Effector CD8-positive, alpha-beta T cell (primary cell): ENCODE data around the gene EML6.

Source experiments
- DNase-seq: peaks from one replicate; lab custom pipeline; 2025; lab: John Stamatoyannopoulos, UW

Gene EML6

DNA sequence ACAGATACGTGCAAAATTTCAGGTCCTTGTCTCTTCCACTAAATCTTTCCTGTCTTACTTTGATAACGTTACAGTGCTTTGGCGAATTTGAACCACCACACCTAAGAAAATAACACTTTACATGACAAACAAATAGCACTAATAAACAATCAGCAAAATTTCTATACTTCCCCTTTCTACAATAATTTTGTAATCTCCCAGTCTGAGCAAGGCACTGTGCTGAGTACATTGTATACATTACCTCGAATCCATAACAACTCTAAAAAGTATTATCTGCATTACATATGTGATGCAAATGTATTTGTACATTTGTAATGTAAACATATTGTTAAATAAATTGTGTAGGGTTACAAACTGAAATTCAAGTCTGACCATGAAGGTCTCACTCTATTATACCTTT lies 276.9 kb downstream of the EML6 start:
- no peak for DNase-seq

DNA sequence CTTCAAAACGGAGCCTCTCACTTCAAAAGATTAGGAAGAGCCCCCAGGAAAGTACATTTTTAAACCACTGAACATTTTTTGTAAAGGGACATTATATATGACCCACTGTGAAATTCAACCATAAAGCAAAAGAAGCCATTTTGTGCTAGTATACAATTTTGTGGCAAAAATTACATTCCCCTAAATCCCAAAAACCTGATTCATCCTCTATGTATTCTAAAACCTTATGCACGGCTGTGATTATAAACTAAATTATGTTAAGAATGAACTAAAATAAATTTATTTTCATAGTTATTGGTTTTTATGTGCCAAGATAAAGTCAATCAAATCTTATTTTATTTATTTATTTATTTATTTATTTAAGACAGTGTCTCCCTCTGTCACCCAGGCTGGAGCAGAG lies 278.3 kb downstream of the EML6 start:
- DNase-seq: no peak

DNA sequence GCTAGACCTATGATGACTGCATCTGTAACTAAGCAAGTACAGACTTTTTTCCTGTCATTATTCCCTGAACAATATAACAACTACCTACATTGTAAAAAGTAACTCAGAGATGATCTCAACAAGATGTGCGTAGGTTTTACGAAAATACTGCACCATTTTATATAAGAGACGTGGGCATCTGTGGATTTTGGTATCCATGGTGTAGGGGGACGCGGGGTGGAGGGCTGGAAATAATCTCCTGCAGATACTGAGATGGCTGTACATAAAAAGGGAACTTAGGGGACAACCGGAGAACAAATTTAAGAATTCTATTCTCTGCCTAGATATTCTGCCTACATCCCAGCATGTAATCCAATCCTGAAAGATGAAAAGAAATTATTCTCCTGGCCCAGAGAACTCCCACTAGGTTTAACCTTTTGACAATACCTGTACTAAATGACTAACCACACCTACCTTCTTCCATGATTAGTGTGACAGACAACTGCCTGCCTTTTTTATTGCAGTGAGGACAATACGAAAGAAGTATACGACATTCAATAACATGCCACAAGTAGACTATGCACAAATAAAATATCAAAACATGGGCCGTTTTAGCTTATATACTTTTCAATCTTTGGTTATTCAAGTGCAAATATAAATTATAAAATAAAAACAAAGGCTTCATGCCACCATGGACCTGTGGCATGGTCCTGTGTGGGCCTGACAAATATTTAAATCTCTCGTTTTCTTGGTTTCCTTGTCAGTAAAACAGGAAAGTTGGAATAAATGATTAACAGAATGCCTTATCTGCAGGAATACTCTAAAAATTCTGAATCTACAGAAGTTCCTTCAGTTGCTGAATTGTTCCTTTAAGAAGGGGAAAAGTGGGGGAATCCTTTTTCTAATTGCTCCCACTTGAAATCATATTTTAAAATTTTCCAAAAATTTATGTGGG lies 280.5 kb downstream of the EML6 start:
- DNase-seq: no peak

DNA sequence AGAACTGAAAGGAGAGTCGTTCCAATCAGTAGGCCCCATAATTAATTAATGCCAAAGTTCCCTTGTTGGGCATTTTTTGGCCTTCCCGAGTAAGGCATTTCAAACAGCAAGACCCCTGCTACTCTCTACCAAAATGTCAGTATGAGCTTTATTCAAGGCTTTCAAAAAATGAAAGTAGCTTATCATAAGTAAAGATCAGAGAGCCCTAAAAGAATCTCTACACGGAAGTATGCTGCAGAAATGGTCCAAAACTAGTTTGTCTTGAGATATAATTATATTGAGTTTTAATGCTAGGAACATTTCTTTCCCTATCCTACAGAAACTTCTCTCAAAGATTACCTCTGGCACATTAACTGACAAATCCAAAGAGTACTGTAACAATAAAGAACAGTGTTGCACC lies 282.8 kb downstream of the EML6 start:
- DNase-seq: no peak

DNA sequence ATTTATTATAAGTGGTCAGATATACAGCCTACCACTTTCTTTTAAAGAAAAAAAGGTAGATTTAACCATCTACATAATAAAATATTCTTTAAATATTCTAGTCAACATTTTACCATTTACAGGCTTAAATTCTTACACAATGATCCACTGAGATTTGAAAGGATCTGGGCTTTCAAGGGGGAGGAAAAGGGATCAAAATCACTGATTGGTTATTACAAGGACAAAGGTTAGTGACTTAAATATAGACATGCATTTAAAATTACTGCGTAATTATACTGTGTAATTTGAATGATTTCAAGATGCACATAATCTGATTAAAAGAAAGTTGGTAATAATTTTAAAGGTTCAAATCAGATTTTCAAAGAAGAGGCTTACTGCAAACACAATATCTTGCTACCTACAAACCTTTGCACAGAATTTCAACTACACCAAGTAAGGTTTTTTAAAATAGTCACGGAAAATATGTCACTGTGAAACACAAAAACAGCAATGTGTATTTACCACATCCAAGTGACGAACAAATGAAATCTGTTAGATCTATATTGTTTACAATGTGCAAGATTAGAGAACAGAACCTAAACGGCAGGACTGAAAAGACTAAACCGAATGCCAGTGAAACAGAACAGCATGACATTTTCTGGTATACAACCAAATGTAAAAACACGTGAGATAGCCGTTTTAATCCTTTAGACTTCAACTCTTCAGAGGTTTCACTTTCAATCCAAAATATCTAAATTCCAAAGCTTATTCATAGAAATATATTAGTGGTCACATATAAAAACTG lies 286.0 kb downstream of the EML6 start:
- no peak for DNase-seq

DNA sequence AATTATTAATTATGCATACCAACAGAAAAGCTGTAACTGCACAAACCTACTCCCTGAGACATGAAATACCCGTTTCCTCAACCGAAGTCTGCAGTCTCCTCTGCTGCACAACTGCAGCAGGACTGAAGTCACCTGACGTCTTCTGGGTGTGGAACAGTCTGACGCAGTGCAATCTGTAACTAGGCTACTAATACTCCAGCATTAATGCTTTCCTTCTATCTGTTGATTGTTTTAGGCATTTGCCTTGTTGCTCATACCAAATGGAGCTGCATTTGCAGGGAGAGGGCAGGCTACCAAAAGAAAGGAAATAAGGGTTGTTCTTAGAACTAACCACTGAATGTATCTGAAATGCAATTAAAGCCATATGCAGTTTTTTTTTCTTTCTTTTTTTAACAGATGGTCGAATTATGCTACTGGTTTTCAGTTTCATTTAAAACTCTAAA lies 286.7 kb downstream of the EML6 start:
- DNase-seq: no peak

DNA sequence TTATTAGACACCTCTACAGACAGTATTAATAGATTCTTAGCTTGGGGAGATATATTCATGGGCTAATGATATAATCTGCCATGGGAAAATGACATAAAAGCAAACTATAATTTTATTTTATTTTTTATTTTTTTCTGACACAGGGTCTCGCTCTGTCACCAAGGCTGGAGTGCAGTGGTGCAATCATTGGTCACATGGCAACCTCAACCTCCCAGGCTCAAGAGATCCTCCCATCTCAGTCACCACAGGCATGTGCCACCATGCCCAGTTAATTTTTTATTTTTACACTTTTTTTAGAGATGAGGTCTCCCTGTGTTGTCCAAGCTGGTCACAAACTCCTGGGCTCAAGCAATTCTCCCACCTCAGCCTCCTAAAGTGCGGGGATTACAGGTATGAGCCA lies 287.5 kb downstream of the EML6 start:
- no peak for DNase-seq

DNA sequence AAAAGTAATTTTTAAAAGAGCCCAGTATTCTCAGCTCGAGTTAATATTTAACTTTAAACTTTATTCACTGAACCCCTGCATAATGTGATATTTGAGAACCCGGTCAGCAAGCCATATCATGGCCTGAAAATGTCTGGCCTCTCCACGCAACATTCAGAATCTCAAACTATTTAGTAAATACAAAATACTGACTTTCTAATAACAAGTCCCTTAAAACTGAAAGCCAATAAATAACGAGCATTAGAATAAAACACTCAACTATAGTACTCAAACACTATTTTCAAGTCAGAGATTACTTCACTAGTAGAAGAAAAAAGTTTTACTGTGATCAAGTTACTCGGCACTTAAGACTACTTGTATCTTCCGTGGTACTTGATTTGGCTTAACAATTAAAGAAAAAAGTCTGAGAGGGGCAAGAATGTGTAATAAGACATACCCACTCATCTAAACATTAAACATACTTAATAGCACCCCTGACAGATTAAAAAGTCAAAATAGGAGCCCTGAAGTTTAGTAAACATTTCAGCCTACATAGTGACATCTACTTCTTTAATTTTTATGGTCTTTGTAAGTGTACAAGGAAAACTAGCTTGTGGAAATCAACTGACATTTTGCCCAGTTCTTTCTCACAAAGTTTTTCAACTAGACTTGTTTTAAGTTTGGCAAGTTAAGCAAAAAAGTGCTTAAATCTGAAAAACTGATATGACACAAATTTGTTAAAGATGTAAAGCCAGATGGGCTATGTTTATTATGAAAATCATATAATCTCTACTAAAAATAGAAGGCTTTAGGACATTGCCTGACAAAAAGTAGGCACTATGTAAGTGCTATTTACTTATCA lies 288.6 kb downstream of the EML6 start:
- no peak for DNase-seq

DNA sequence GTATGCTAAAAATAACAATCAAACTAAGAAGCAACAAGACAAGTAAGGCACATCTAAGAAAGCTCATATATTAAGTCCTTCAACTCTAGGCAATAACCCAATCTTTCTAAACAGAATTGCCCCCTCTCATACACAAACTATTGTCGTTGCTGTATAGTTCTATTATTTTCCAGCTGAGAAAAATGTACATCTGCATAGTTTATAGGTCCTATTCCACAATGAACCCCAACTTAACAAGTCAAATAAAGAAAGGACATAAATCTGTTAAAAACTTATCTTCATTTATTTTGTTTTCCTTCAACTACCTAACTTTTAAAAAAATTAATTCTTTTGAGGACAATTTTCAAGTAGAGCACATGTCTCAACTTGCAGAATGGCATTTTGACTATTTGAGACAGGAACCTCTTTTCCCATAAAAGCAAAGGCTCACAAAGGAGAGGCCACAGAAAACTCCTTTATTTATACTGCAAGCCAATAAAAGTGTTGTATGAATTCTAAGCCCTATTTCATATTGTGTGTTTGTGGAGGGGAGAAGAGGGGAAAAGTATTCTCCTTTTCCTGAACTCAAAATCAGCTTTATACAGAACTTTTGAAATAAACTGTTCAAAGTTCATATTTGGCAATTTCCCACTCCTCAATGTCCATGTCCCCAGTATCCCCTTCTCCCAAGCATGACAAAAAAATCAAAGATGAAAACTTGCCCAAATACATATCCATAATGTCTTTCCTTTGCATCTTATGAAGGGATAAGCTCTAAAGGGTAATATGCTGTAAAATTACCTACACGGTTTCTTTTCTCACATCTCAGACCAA lies 289.4 kb downstream of the EML6 start:
- no peak for DNase-seq

DNA sequence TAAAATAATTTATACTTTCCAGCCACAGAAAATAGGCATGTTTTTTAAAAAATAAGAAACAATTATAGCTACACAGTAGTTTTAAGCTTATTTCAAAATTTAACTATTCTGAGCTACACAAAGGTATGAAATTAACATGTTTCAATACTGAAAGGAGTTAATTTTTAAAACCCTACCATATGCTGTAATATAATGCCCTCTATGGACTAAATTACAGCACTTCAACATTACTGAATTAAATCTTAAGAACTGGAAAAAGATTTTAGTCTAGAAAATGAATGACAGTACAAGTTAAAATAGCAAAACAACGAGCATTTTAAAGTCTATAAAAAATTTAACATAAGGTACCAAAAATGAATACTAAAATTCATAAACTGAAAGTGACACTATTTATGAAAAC lies 290.5 kb downstream of the EML6 start:
- DNase-seq: no peak

DNA sequence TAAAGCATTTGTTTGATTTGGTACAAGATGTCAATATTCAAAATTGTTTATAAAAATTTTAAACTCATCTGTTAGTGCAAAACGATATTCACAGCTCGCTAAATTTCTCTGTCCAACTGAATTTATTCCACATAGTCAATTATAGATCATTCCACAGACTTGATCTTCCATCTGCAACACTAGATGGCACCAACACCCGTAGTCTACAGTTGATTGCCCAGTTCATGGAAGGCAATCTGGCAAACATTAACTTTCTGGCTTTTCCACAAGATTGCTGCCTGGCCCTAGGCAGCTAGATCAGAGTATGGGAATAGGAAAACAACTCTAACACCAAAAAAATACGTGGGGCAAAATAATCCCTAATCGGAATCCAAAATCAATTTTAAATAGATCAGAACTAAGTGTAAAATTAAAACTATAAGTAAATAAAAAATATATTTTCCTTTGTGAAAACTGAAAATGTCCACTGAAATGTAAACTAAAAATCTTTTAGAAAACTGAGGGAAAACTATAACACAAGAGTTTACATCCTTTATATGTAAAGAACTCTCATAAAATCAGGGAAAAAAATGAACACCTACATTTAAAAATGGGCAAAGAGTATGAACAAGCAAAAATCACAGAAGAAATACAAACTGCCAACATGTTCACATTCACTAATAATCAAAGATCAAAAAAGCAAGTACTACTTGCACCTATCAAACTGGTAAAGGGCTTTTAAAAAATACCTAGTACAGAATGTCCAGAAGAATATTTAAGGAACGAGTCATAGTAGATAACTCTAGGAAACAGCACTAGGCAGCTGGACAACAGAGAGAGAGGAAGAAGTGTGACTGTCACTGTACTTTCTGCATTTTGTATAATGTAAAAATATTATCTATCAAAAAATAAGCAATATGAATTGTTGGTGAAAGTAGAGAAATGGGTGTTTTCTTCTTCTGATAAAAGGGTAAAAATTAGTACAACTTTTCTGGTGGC lies 291.8 kb downstream of the EML6 start:
- DNase-seq: peak; percentile 8

DNA sequence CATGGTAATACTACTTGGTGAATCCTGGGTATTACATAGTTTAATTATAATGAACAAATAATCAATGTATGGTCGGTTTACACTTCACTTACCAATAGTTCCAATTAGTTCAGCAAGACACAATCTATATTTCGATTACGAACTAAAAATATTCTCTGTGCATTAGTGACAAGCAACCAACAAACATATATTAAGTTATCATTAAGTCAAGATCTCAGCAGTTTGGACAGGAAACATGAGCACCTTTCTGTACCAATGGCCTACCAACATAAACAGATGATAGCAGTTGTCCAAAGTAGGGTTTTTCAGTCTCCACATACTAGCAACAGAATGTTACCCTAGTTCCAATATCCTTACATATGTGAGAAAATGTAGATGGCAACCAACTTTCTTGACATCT lies 294.0 kb downstream of the EML6 start:
- DNase-seq: no peak

DNA sequence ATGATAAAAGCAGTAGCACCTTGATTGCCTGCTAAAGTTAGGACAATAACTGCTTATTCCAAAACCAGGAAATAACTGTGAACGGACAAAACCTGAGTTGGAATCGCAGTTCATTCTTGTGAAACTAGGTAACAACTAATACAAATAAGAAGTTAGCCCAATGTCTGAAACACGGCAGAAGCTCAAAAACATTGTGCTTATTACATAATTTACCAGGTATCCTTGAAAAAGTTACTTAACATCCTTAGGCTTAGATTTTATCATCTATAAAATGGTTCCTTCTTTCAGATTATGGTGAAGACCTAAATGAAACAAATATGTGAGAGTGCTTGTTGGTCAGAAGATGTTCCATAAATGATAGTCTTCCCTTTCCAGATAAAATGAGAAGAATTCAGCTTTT lies 294.4 kb downstream of the EML6 start:
- no peak for DNase-seq

DNA sequence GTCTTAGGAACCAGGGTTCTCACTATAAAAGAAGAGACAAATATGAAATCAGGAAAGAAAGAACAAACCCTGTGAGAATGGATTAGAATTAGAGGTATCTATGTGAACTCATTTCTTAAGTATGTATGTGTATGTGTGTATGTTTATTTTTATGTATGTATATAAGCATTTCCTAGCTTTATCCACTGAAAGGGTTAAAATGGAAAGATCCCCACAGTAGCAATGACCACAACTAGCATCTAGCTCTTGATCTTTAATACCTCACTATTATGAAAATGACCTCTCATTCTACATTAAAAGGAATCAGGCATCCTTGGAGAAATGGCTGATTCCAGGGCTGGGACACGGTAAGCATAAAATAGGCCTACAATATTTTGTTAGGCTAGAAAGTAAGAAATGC lies 295.2 kb downstream of the EML6 start:
- no peak for DNase-seq

DNA sequence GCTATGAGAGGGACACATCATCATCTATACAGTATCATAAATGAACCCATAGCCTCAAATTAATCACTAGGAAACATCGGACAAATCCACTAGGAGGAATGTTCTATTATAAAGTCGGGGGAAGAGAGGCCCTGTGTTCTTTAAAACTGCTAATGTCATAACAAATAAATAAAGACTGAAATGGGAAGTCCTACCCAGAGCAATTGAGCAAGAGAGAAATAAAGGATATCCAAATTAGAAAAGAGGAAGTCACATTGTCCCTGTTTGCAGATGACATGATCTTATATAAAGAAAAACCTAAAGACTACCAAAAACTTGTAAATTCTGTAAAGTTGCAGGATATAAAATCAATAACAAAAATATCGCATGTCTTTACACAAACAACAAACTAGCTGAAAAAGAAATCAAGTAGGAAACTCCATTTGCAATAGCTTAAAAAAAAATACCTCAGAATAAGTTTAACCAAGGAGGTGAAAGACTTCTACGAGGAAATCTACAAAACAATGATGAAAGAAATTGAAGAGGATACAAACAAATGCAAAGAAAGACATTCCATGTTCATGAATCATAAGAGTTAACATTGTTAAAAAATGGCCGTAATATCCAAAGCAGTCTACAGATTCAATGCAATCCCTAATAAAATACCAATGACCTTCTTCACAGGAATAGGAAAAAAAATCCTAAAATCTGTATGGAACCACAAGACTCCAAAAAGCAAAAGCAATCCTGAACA lies 296.2 kb downstream of the EML6 start:
- DNase-seq: no peak
